GM19099 (cell line): ENCODE measurements around the gene ZC3H18.

Source experiments
- POLR2A ChIP-seq: IDR thresholded peaks from 3 replicates; pipeline ENCODE4 v1.6.1; 2011; ENCODE audit warnings: low read depth; ENCODE audit not compliant: insufficient read length; ENCODE audit errors: extremely low read depth

ZC3H18 gene

GRCh38 chr16:88613911-88614817 is 44.0 kb downstream of the ZC3H18 start:
- no peak for TF ChIP-seq POLR2A

GRCh38 chr16:88614818-88615580 is 44.8 kb downstream of the ZC3H18 start:
- no peak for TF ChIP-seq POLR2A

- TF ChIP-seq POLR2A: no peak
Measured at GRCh38 chr16:88616320-88616719, 46.1 kb downstream of the ZC3H18 start.

- TF ChIP-seq POLR2A: no peak
Measured at GRCh38 chr16:88616736-88617135, 46.5 kb downstream of the ZC3H18 start.

- TF ChIP-seq POLR2A: no peak
Measured at GRCh38 chr16:88617268-88618031, 47.2 kb downstream of the ZC3H18 start.

GRCh38 chr16:88618182-88618955 is 48.2 kb downstream of the ZC3H18 start:
- no peak for TF ChIP-seq POLR2A

- no peak for TF ChIP-seq POLR2A
Measured at GRCh38 chr16:88618956-88619667, 48.9 kb downstream of the ZC3H18 start.

GRCh38 chr16:88619859-88620815 is 49.9 kb downstream of the ZC3H18 start:
- no peak for TF ChIP-seq POLR2A

- TF ChIP-seq POLR2A: no peak
Measured at GRCh38 chr16:88622125-88622524, 51.9 kb downstream of the ZC3H18 start.

- TF ChIP-seq POLR2A: no peak
Measured at GRCh38 chr16:88622866-88623265, 52.7 kb downstream of the ZC3H18 start.

- no peak for TF ChIP-seq POLR2A
Measured at GRCh38 chr16:88623858-88624257, 53.7 kb downstream of the ZC3H18 start.

- TF ChIP-seq POLR2A: no peak
Measured at GRCh38 chr16:88624481-88624880, 54.3 kb downstream of the ZC3H18 start.
